ENCODE measurements around the gene CPTP.

The CPTP gene

GRCh38 chr1:1292851-1293250 lies 31.8 kb upstream of the CPTP start:
- DNase-seq = no peak

GRCh38 chr1:1293263-1294249 lies 31.0 kb upstream of the CPTP start:
- no peak for DNase-seq

- DNase-seq = no peak
Measured at GRCh38 chr1:1294250-1294890, 30.2 kb upstream of the CPTP start.

GRCh38 chr1:1295154-1295923 lies 29.3 kb upstream of the CPTP start:
- DNase-seq = no peak

GRCh38 chr1:1296070-1297061 lies 28.2 kb upstream of the CPTP start:
- no peak for DNase-seq

- DNase-seq = no peak
Measured at GRCh38 chr1:1297802-1298424, 26.7 kb upstream of the CPTP start.

- DNase-seq = no peak
Measured at GRCh38 chr1:1298861-1299685, 25.5 kb upstream of the CPTP start.

GRCh38 chr1:1299686-1300351 lies 24.8 kb upstream of the CPTP start:
- no peak for DNase-seq

- DNase-seq = no peak
Measured at GRCh38 chr1:1300352-1300739, 24.3 kb upstream of the CPTP start.

- DNase-seq = no peak
Measured at GRCh38 chr1:1302006-1302430, 22.6 kb upstream of the CPTP start.

GRCh38 chr1:1302951-1303509 lies 21.6 kb upstream of the CPTP start:
- no peak for DNase-seq

GRCh38 chr1:1303736-1304135 lies 20.9 kb upstream of the CPTP start:
- DNase-seq = no peak

GRCh38 chr1:1304331-1305299 lies 20.0 kb upstream of the CPTP start:
- DNase-seq = peak; percentile 55

GRCh38 chr1:1305300-1306069 lies 19.1 kb upstream of the CPTP start:
- DNase-seq = peak; percentile 59

GRCh38 chr1:1306070-1306660 lies 18.4 kb upstream of the CPTP start:
- no peak for DNase-seq

- no peak for DNase-seq
Measured at GRCh38 chr1:1306661-1307260, 17.8 kb upstream of the CPTP start.

All from T1000 (cell line).